OCI-LY7 (cell line): ENCODE measurements around the gene MFAP2. TPM values are rescaled to one million over a fixed set of nuclear protein-coding genes. Genes with fewer than 3 reads are reported as not detected.
"Not testable (repeated sequence)": the region's sequence is repeated elsewhere in the genome, so short reads cannot be mapped to it uniquely, and the experiment has no call there.

Experiments used
- BruUV-seq: library from RNA; stranded (reverse); fragments of 400-500 nt; replicated peaks from 2 replicates; lab custom pipeline; 2021; lab: Mats Ljungman, UMichigan
- CTCF ChIA-PET: fragments of 300-600 bp; sonication (Branson Sonifier 250); formaldehyde crosslinking; loops from one replicate; lab custom pipeline; 2022; ENCODE audit warnings: antibody characterized with exemption; ENCODE audit not compliant: unreplicated experiment; lab: Charles Lee
- POLR2A ChIA-PET: fragments of 300-600 bp; sonication (Branson Sonifier 250); formaldehyde crosslinking; loops from one replicate; lab custom pipeline; 2022; ENCODE audit warnings: antibody characterized with exemption; lab: Charles Lee
- DNase-seq: peaks from one replicate; pipeline ENCODE4 v3.0.0-alpha.2; 2015; ENCODE audit warnings: low spot score
- H2AFZ ChIP-seq: fragments of 200-600 bp; sonication (generic), shearing (Covaris generic); 2 replicates; pipeline ENCODE4 v1.6.1; 2014; ENCODE audit warnings: mild to moderate bottlenecking, antibody characterized with exemption, low read length, moderate library complexity
- H3K27ac ChIP-seq: fragments of 200-600 bp; sonication (generic); 2 replicates; pipeline ENCODE4 v1.5.1; 2014; ENCODE audit warnings: mixed run types, low read depth, mild to moderate bottlenecking, moderate library complexity, low read length, inconsistent platforms; ENCODE audit not compliant: poor library complexity, severe bottlenecking
- H3K36me3 ChIP-seq: fragments of 200-600 bp; sonication (generic); 2 replicates; pipeline ENCODE4 v1.6.1; 2014; ENCODE audit warnings: mild to moderate bottlenecking, antibody characterized with exemption, low read length, moderate library complexity, mixed read lengths; ENCODE audit not compliant: insufficient read depth
- H3K4me1 ChIP-seq: fragments of 200-600 bp; sonication (generic); 2 replicates; pipeline ENCODE4 v1.5.1; 2014; ENCODE audit warnings: mild to moderate bottlenecking, low read length; ENCODE audit not compliant: insufficient read depth, poor library complexity, severe bottlenecking
- H3K4me2 ChIP-seq: fragments of 200-600 bp; sonication (generic); 2 replicates; pipeline ENCODE4 v1.6.1; 2014; ENCODE audit warnings: mild to moderate bottlenecking, low read length
- H3K4me3 ChIP-seq: fragments of 200-600 bp; sonication (generic); 2 replicates; pipeline ENCODE4 v1.5.1; 2014; ENCODE audit warnings: mild to moderate bottlenecking, low read depth, low read length; ENCODE audit not compliant: poor library complexity, severe bottlenecking
- H3K79me2 ChIP-seq: fragments of 200-600 bp; sonication (generic); 2 replicates; pipeline ENCODE4 v1.6.1; 2016; ENCODE audit warnings: low read depth, mild to moderate bottlenecking, low read length, moderate library complexity, mixed read lengths; ENCODE audit not compliant: insufficient read depth
- H3K9me2 ChIP-seq: fragments of 200-600 bp; sonication (generic); 2 replicates; pipeline ENCODE4 v1.6.1; 2016; ENCODE audit warnings: mild to moderate bottlenecking, low read length, mixed read lengths; ENCODE audit not compliant: insufficient read depth
- H3K9me3 ChIP-seq: fragments of 200-600 bp; sonication (generic); 2 replicates; pipeline ENCODE4 v1.6.1; 2014; ENCODE audit warnings: mild to moderate bottlenecking, mixed run types, low read length, mixed read lengths
- H4K20me1 ChIP-seq: fragments of 200-600 bp; sonication (generic); 2 replicates; pipeline ENCODE4 v1.6.1; 2014; ENCODE audit warnings: mild to moderate bottlenecking, antibody characterized with exemption, low read length, moderate library complexity, mixed read lengths; ENCODE audit not compliant: insufficient read depth
- EZH2phosphoT487 ChIP-seq: fragments of 200-600 bp; sonication (generic); IDR thresholded peaks from 2 replicates; pipeline ENCODE4 v1.6.1; 2018; ENCODE audit warnings: low read depth, borderline replicate concordance, mild to moderate bottlenecking, mixed run types, antibody characterized with exemption, low read length, moderate library complexity, mixed read lengths
- intact Hi-C: fragments of 100-400 bp; cut with micrococcal nuclease; formaldehyde crosslinking; loops from one replicate; pipeline ENCODE4 v1.10.0; 2022; ENCODE audit not compliant: unreplicated experiment
- total RNA-seq, 2 experiments: library from RNA; depleted of rRNA in 1 of 2; stranded (reverse); fragments of >200 nt in 1 of 2; shearing (Covaris generic) in 1 of 2; gene quantifications; 2 replicates each; pipeline ENCODE4 v1.2.3, GENCODE V29; 2014 to 2022
- TF ChIP-seq, protein P1 (sequence below): fragments of 200-600 bp; sonication (generic); conservative IDR thresholded peaks from 2 replicates; pipeline ENCODE4 v1.5.1; 2014; ENCODE audit warnings: mild to moderate bottlenecking, antibody characterized with exemption, low read length, moderate library complexity, mixed read lengths

MFAP2 gene
- total RNA-seq, 2 experiments from 2014 or later, result not detected

DNA sequence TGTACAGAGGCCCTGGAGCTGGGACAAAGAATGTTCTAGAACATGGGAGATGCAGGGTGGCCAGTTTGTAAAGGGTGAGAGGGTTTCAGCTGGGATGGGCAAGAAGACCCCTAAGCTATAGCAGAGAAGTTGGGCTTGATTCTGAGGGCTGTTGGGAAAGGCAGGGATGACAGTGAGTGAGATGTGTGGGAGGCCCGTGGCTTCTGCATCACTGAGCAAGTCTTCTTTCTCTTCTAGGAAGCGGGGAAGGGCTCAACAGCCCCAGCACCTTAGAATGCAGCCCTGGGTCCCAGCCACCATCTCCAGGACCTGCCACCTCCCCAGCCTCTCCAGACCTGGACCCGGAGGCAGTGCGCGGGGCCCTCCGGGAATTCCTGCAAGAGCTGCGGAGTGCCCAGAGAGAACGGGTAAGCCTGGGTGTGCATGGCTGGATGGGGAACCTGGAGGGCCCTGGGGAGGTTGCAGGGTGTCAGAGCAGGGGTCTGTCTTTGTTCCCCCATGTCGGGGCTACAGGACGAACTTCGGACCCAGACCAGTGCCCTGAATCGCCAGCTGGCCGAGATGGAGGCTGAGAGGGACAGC is 14.8 kb downstream of the MFAP2 start:
- no peak for DNase-seq
- no TSS peak for BruUV-seq
- no peaks in the 10 kb centered on the region for H3K9me3 ChIP-seq
- no peaks in the 10 kb centered on the region for H4K20me1 ChIP-seq
- TF ChIP-seq, protein P1, sequence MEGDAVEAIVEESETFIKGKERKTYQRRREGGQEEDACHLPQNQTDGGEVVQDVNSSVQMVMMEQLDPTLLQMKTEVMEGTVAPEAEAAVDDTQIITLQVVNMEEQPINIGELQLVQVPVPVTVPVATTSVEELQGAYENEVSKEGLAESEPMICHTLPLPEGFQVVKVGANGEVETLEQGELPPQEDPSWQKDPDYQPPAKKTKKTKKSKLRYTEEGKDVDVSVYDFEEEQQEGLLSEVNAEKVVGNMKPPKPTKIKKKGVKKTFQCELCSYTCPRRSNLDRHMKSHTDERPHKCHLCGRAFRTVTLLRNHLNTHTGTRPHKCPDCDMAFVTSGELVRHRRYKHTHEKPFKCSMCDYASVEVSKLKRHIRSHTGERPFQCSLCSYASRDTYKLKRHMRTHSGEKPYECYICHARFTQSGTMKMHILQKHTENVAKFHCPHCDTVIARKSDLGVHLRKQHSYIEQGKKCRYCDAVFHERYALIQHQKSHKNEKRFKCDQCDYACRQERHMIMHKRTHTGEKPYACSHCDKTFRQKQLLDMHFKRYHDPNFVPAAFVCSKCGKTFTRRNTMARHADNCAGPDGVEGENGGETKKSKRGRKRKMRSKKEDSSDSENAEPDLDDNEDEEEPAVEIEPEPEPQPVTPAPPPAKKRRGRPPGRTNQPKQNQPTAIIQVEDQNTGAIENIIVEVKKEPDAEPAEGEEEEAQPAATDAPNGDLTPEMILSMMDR, result no peak
- no peak for TF ChIP-seq EZH2phosphoT487
- ChIA-PET POLR2A (no interaction called here), CTCF (no interaction called here)
- H2AFZ ChIP-seq, result no peak overlapping the region
- H3K27ac ChIP-seq, result no peak overlapping the region
- no peak overlapping the region for H3K4me3 ChIP-seq
- H3K4me2 ChIP-seq, result no peak overlapping the region
- intact Hi-C loops, result no loop called here
- peaks cover 5% of the 10 kb centered on the region for H3K36me3 ChIP-seq
- no peaks in the 10 kb centered on the region for H3K79me2 ChIP-seq
- no peaks in the 10 kb centered on the region for H3K4me1 ChIP-seq
- no peaks in the 10 kb centered on the region for H3K9me2 ChIP-seq

DNA sequence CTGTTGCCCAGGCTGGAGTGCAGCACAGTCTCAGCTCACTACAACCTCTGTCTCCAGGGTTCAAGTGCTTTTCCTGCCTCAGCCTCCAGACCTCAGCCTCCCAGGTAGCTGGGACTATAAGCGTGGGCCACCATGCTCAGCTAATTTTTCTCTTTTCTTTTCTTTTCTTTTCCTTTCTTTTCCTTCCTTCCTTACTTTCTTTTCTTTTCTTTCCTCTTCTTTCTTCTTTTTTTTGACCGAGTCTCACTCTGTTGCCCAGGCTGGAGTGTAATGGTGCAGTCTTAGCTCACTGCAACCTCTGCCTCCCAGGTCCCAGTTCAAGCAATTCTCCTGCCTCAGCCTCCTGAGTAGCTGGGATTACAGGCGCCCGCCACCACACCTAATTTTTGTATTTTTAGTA is 16.3 kb downstream of the MFAP2 start:
- H3K79me2 ChIP-seq, H3K4me3 ChIP-seq, H3K9me3 ChIP-seq, H3K4me1 ChIP-seq, H3K9me2 ChIP-seq, H4K20me1 ChIP-seq, DNase-seq, H2AFZ ChIP-seq, H3K36me3 ChIP-seq, CTCF ChIA-PET, H3K27ac ChIP-seq, H3K4me2 ChIP-seq, BruUV-seq: not testable (repeated sequence)
- intact Hi-C loops, result loop anchor here (5.0 kb wide), 1 partner anchor 68 kb away; no protein-coding TSS in a partner anchor
- POLR2A ChIA-PET, result interaction anchor here (1.0 kb wide), 1 partner anchor 12 kb away, joined by 3 read pairs; no protein-coding TSS in a partner anchor

DNA sequence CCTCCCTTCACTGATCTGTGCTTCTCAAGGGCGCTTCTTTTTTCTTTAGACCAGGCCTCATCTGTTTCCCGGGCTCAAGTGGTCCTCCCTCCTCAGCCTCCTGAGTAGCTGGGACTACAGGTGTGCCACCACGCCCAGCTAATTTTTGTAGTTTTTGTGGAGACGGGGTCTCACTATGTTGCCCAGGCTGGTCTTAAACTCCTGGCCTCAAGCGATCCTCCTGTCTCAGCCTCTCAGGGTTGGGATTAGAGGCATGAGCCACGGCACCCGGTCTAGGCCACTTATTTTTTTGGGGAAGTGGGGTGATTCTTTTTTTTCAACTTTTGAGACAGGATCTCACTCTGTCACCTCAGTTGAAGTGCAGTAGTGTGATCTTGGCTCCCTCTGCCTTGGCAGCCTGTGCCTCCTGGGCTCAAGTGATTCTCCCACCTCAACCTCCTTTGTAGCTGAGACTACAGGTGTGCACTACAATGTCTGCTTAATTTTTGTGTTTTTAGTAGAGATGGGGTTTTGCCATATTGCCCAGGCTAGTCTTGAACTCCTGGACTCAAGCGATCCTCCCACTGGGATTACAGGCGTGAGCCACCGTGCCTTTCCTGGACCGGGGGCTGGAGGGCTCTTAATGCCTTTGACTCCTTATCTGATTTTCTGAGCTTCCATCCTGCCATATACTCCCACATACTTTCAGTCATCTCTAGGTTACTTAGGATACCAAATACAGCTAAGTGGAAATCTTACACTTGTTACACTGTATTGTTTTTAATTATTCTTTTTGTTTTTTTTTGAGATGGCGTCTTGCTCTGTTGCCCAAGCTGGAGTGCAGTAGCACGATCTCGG is 18.9 kb downstream of the MFAP2 start:
- DNase-seq, result no peak
- H3K4me3 ChIP-seq, result peak overlapping the region; percentile 26
- BruUV-seq, result no TSS peak
- H3K36me3 ChIP-seq, result peaks cover 9% of the 10 kb centered on the region
- peaks cover 4% of the 10 kb centered on the region for H3K4me1 ChIP-seq
- no peaks in the 10 kb centered on the region for H3K79me2 ChIP-seq
- no peaks in the 10 kb centered on the region for H3K9me2 ChIP-seq
- CTCF ChIA-PET, result interaction anchor here (0.8 to 1.6 kb wide), 2 partner anchors 16 to 40 kb away, joined by 3 to 5 read pairs; partner anchors contain the start of gene CROCC
- peak overlapping the region; percentile 48; the same call in 1 of the 2 replicates for H3K4me2 ChIP-seq
- TF ChIP-seq, protein P1, result no peak
- TF ChIP-seq EZH2phosphoT487, result no peak
- no peaks in the 10 kb centered on the region for H4K20me1 ChIP-seq
- POLR2A ChIA-PET, result interaction anchor here (1.8 kb wide), 1 partner anchor 84 kb away, joined by 4 read pairs; no protein-coding TSS in a partner anchor
- no peak overlapping the region for H2AFZ ChIP-seq
- no peak overlapping the region for H3K27ac ChIP-seq
- no peaks in the 10 kb centered on the region for H3K9me3 ChIP-seq
- intact Hi-C loops, result loop anchor here (2.0 to 5.0 kb wide), 2 partner anchors 41 to 71 kb away; partner anchors contain the start of gene CROCC
